NCI-H1105 treated with DMSO at 0.1 percent for 48 hours (cell line): Measurements from ENCODE around the gene ZZZ3.
"Not testable (repeated sequence)": the region's sequence is repeated elsewhere in the genome, so short reads cannot be mapped to it uniquely, and the experiment has no call there.

ENCODE experiments used
- DNase-seq: peaks from one replicate; lab custom pipeline; 2025; lab: John Stamatoyannopoulos, UW

Gene ZZZ3

GRCh38 chr1:77670330-77670729 lies 12.1 kb downstream of the ZZZ3 start:
- no peak for DNase-seq

- DNase-seq: no peak
Measured at GRCh38 chr1:77668924-77669449, 13.5 kb downstream of the ZZZ3 start.

- no peak for DNase-seq
Measured at GRCh38 chr1:77664939-77665516, 17.4 kb downstream of the ZZZ3 start.

GRCh38 chr1:77661696-77662095 lies 20.8 kb downstream of the ZZZ3 start:
- no peak for DNase-seq

- DNase-seq: no peak
Measured at GRCh38 chr1:77659879-77660593, 22.4 kb downstream of the ZZZ3 start.

GRCh38 chr1:77658271-77658670 lies 24.2 kb downstream of the ZZZ3 start:
- no peak for DNase-seq

GRCh38 chr1:77655431-77655974 lies 27.0 kb downstream of the ZZZ3 start:
- DNase-seq: peak; percentile 73

GRCh38 chr1:77652970-77653516 lies 29.4 kb downstream of the ZZZ3 start:
- DNase-seq: no peak

- no peak for DNase-seq
Measured at GRCh38 chr1:77652268-77652667, 30.2 kb downstream of the ZZZ3 start.

GRCh38 chr1:77649127-77649526 lies 33.3 kb downstream of the ZZZ3 start:
- no peak for DNase-seq

- DNase-seq: not testable (repeated sequence)
Measured at GRCh38 chr1:77646224-77646623, 36.2 kb downstream of the ZZZ3 start.

- DNase-seq: no peak
Measured at GRCh38 chr1:77643456-77643855, 39.0 kb downstream of the ZZZ3 start.

- DNase-seq: no peak
Measured at GRCh38 chr1:77642941-77643340, 39.5 kb downstream of the ZZZ3 start.

- DNase-seq: no peak
Measured at GRCh38 chr1:77642196-77642595, 40.3 kb downstream of the ZZZ3 start.

GRCh38 chr1:77639557-77640069 lies 42.8 kb downstream of the ZZZ3 start:
- DNase-seq: no peak

- DNase-seq: no peak
Measured at GRCh38 chr1:77639056-77639455, 43.4 kb downstream of the ZZZ3 start.

- no peak for DNase-seq
Measured at GRCh38 chr1:77636864-77637263, 45.6 kb downstream of the ZZZ3 start.
